ACC112 (cell line): ENCODE data around the gene TIGD1.
A peak's percentile ranks its signal among the peaks of the same experiment; 100 is the strongest.

Experiments
- H2AFZ ChIP-seq: fragments of 200-600 bp; sonication (generic); one replicate; pipeline ENCODE4 v1.6.0; 2017; ENCODE audit warnings: antibody characterized with exemption, low read length; ENCODE audit not compliant: unreplicated experiment
- H3K27ac ChIP-seq: fragments of 200-600 bp; sonication (generic); 2 replicates; pipeline ENCODE4 v1.5.1; 2014; ENCODE audit warnings: low read depth, mild to moderate bottlenecking, antibody characterized with exemption, low read length, moderate library complexity
- H3K27me3 ChIP-seq: fragments of 200-600 bp; sonication (generic); 2 replicates; pipeline ENCODE4 v1.6.1; 2014; ENCODE audit warnings: mild to moderate bottlenecking, antibody characterized with exemption, low read length, moderate library complexity, mixed read lengths; ENCODE audit not compliant: insufficient read depth
- H3K36me3 ChIP-seq: fragments of 200-600 bp; sonication (generic); 2 replicates; pipeline ENCODE4 v1.6.1; 2016; ENCODE audit warnings: mild to moderate bottlenecking, antibody characterized with exemption, low read length, moderate library complexity, mixed read lengths; ENCODE audit not compliant: insufficient read depth
- H3K4me1 ChIP-seq: fragments of 200-600 bp; sonication (generic); one replicate; pipeline ENCODE4 v1.6.1; 2016; ENCODE audit warnings: low read length, mixed read lengths; ENCODE audit not compliant: insufficient read depth, unreplicated experiment, control insufficient read depth
- H3K4me3 ChIP-seq: fragments of 200-600 bp; sonication (generic); 2 replicates; pipeline ENCODE4 v1.5.1; 2014; ENCODE audit warnings: mild to moderate bottlenecking, low read depth, low read length
- H3K79me2 ChIP-seq: fragments of 200-600 bp; sonication (generic); one replicate; pipeline ENCODE4 v1.6.0; 2016; ENCODE audit warnings: low read length; ENCODE audit not compliant: control insufficient read depth, unreplicated experiment, insufficient read depth

The TIGD1 gene

GRCh38 chr2:232512602-232513001, 37.8 kb downstream of the TIGD1 start:
- no peaks in the 10 kb centered on the region for H3K79me2 ChIP-seq
- H3K27me3 ChIP-seq = peaks cover 39% of the 10 kb centered on the region
- no peak overlapping the region for H3K27ac ChIP-seq
- H3K36me3 ChIP-seq = no peaks in the 10 kb centered on the region
- H3K4me3 ChIP-seq = no peak overlapping the region
- no peaks in the 10 kb centered on the region for H3K4me1 ChIP-seq
- H2AFZ ChIP-seq = no peak overlapping the region

GRCh38 chr2:232511336-232511890, 38.9 kb downstream of the TIGD1 start:
- Histone ChIP-seq H3K27me3 (peaks cover 45% of the 10 kb centered on the region), H3K4me1 (no peaks in the 10 kb centered on the region), H2AFZ (no peak overlapping the region), H3K36me3 (no peaks in the 10 kb centered on the region), H3K27ac (no peak overlapping the region), H3K79me2 (no peaks in the 10 kb centered on the region), H3K4me3 (no peak overlapping the region)

- H3K27ac ChIP-seq = no peak overlapping the region
- H3K27me3 ChIP-seq = peaks cover 53% of the 10 kb centered on the region
- H3K36me3 ChIP-seq = no peaks in the 10 kb centered on the region
- H3K4me3 ChIP-seq = no peak overlapping the region
- no peak overlapping the region for H2AFZ ChIP-seq
- no peaks in the 10 kb centered on the region for H3K4me1 ChIP-seq
- no peaks in the 10 kb centered on the region for H3K79me2 ChIP-seq
Measured at GRCh38 chr2:232508251-232508650, 42.1 kb downstream of the TIGD1 start.

GRCh38 chr2:232506709-232507108, 43.6 kb downstream of the TIGD1 start:
- Histone ChIP-seq H3K4me3 (no peak overlapping the region), H3K27me3 (peaks cover 59% of the 10 kb centered on the region), H3K27ac (no peak overlapping the region), H3K36me3 (no peaks in the 10 kb centered on the region), H2AFZ (no peak overlapping the region), H3K4me1 (peaks cover 2% of the 10 kb centered on the region), H3K79me2 (no peaks in the 10 kb centered on the region)

GRCh38 chr2:232505856-232506255, 44.5 kb downstream of the TIGD1 start:
- no peaks in the 10 kb centered on the region for H3K79me2 ChIP-seq
- no peak overlapping the region for H3K4me3 ChIP-seq
- peaks cover 2% of the 10 kb centered on the region for H3K4me1 ChIP-seq
- H3K27ac ChIP-seq = no peak overlapping the region
- H2AFZ ChIP-seq = no peak overlapping the region
- no peaks in the 10 kb centered on the region for H3K36me3 ChIP-seq
- H3K27me3 ChIP-seq = peaks cover 60% of the 10 kb centered on the region

GRCh38 chr2:232504438-232504837, 45.9 kb downstream of the TIGD1 start:
- Histone ChIP-seq H3K27ac (no peak overlapping the region), H3K79me2 (no peaks in the 10 kb centered on the region), H3K4me1 (peaks cover 2% of the 10 kb centered on the region), H2AFZ (no peak overlapping the region), H3K27me3 (peaks cover 63% of the 10 kb centered on the region), H3K36me3 (no peaks in the 10 kb centered on the region), H3K4me3 (no peak overlapping the region)

GRCh38 chr2:232503809-232504323, 46.5 kb downstream of the TIGD1 start:
- peaks cover 65% of the 10 kb centered on the region for H3K27me3 ChIP-seq
- no peak overlapping the region for H3K4me3 ChIP-seq
- no peaks in the 10 kb centered on the region for H3K36me3 ChIP-seq
- peaks cover 2% of the 10 kb centered on the region for H3K4me1 ChIP-seq
- H3K27ac ChIP-seq = no peak overlapping the region
- no peak overlapping the region for H2AFZ ChIP-seq
- no peaks in the 10 kb centered on the region for H3K79me2 ChIP-seq

- Histone ChIP-seq H3K27me3 (peaks cover 70% of the 10 kb centered on the region), H3K79me2 (no peaks in the 10 kb centered on the region), H3K36me3 (no peaks in the 10 kb centered on the region), H3K27ac (no peak overlapping the region), H3K4me1 (peaks cover 2% of the 10 kb centered on the region), H3K4me3 (peak overlapping the region; percentile 55), H2AFZ (no peak overlapping the region)
Measured at GRCh38 chr2:232502911-232503808, 47.2 kb downstream of the TIGD1 start.

GRCh38 chr2:232502511-232502910, 47.8 kb downstream of the TIGD1 start:
- Histone ChIP-seq H3K36me3 (no peaks in the 10 kb centered on the region), H3K4me3 (no peak overlapping the region), H3K79me2 (no peaks in the 10 kb centered on the region), H3K27ac (no peak overlapping the region), H3K4me1 (peaks cover 2% of the 10 kb centered on the region), H2AFZ (no peak overlapping the region), H3K27me3 (peaks cover 70% of the 10 kb centered on the region)

GRCh38 chr2:232501794-232502390, 48.5 kb downstream of the TIGD1 start:
- Histone ChIP-seq H3K4me1 (peaks cover 2% of the 10 kb centered on the region), H3K4me3 (no peak overlapping the region), H3K27ac (no peak overlapping the region), H2AFZ (no peak overlapping the region), H3K36me3 (no peaks in the 10 kb centered on the region), H3K27me3 (peaks cover 64% of the 10 kb centered on the region), H3K79me2 (no peaks in the 10 kb centered on the region)
